ENCODE measurements around the gene RNF144B.

Gene RNF144B

GRCh38 chr6:18371010-18371409 lies 16.1 kb upstream of the RNF144B start:
- TF ChIP-seq, protein P1, sequence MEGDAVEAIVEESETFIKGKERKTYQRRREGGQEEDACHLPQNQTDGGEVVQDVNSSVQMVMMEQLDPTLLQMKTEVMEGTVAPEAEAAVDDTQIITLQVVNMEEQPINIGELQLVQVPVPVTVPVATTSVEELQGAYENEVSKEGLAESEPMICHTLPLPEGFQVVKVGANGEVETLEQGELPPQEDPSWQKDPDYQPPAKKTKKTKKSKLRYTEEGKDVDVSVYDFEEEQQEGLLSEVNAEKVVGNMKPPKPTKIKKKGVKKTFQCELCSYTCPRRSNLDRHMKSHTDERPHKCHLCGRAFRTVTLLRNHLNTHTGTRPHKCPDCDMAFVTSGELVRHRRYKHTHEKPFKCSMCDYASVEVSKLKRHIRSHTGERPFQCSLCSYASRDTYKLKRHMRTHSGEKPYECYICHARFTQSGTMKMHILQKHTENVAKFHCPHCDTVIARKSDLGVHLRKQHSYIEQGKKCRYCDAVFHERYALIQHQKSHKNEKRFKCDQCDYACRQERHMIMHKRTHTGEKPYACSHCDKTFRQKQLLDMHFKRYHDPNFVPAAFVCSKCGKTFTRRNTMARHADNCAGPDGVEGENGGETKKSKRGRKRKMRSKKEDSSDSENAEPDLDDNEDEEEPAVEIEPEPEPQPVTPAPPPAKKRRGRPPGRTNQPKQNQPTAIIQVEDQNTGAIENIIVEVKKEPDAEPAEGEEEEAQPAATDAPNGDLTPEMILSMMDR (IDR thresholded peaks at IDR 0.05; ENCODE audit: borderline replicate concordance, insufficient read depth, low read depth, low read length): no peak
- no peak overlapping the region for H3K4me3 ChIP-seq (ENCODE audit: low read depth, low read length)

DNA sequence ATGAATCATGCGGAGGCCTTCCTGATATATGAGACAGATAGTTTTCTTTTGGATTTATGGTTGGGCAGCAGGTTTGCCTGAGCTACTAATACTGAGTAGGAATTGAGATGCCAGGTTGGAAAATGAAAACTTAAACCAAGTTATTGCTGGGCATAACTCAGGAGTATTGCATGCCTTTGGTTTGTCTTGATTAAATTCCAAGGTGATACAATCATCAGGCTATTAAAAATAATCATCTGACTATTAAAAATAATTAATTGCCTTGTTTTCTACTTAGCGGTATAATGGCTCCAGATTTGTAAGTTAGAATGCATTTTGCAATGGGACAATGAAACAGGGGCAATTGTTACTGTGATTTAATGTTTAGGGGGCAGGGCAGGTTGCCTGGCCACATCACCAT lies 15.5 kb upstream of the RNF144B start:
- TF ChIP-seq, protein P1 (IDR thresholded peaks at IDR 0.05; ENCODE audit: borderline replicate concordance, insufficient read depth, low read depth, low read length): no peak
- no peak overlapping the region for H3K4me3 ChIP-seq (ENCODE audit: low read depth, low read length)

DNA sequence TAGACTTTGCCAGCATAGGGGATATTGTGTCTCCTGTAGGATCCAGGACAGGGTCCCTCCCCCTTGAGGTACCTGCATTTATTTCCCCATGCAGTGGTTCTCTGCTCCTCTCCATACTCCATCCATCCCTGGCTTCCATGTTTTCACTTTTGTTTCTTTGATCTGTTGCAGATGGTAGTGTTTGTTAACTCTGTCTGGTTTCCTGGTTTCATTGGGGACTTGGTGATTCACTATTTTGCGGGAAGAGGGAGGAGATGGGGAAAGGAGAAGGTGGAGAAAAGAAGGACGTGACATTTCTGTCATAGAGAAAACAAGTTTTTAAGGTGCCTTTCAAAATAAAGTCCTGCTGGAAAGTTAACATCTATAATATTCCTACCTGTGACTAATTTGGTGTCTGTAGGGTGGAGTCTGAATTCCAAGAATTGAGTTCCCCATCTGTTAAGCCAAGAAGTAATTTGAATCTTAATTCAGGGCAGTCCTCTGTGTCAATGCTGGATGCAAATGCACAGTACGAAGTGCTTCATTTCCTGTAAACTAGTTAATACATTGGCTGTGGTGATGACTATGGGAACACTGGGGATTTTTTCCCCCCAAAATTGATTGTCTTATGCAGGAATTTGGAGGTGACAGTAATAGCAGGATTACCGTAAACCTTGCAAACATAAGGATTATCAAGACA lies 6.9 kb upstream of the RNF144B start:
- TF ChIP-seq, protein P1 (IDR thresholded peaks at IDR 0.05; ENCODE audit: borderline replicate concordance, insufficient read depth, low read depth, low read length): no peak
- H3K4me3 ChIP-seq (ENCODE audit: low read depth, low read length): no peak overlapping the region

DNA sequence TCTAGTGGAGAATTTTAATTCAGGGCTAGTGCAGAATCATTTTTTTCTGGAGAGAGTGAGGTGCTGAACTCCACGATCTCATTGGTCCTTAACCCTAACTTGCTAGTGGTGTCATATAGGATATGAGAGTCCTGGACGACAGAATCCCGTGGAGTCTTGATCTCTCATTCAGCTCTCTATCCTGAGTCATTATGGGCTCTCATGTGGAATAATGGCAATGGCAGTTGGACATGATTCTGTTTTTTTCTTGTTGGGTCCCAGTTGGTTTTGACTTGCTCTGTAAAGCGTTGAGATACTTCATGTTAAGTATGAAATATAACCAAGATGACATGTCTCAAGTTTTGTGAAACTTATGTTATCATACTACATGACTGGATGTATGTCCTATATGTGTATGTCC lies 6.3 kb upstream of the RNF144B start:
- TF ChIP-seq, protein P1 (IDR thresholded peaks at IDR 0.05; ENCODE audit: borderline replicate concordance, insufficient read depth, low read depth, low read length): no peak
- no peak overlapping the region for H3K4me3 ChIP-seq (ENCODE audit: low read depth, low read length)

GRCh38 chr6:18383441-18383840 lies 3.7 kb upstream of the RNF144B start:
- H3K4me3 ChIP-seq (ENCODE audit: low read depth, low read length): no peak overlapping the region
- TF ChIP-seq, protein P1 (IDR thresholded peaks at IDR 0.05; ENCODE audit: borderline replicate concordance, insufficient read depth, low read depth, low read length): no peak

DNA sequence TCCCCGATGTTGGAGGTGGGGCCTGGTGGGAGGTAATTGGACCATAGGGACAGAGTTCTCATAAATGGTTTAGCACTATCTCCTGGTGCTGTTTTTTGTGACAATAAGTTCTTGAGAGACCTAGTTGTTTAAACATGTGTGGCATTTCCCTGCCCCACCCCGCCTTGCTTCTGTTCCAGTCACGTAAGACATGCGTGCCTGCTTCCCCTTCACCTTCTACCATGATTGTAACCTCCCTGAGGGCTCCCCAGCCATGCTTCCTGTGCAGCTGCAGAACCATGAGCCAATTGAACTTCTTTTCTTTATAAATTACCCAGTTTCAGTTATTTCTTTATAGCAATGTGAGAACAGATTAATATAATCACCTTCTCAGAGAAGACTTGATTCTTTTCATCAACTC lies 2.5 kb upstream of the RNF144B start:
- no peak overlapping the region for H3K4me3 ChIP-seq (ENCODE audit: low read depth, low read length)
- TF ChIP-seq, protein P1 (IDR thresholded peaks at IDR 0.05; ENCODE audit: borderline replicate concordance, insufficient read depth, low read depth, low read length): no peak

GRCh38 chr6:18386298-18386976 lies 713 bp upstream of the RNF144B start:
- H3K4me3 ChIP-seq (ENCODE audit: low read depth, low read length): no peak overlapping the region
- TF ChIP-seq, protein P1 (IDR thresholded peaks at IDR 0.05; ENCODE audit: borderline replicate concordance, insufficient read depth, low read depth, low read length): no peak
